22Rv1 (cell line): Measurements from ENCODE around the gene TXLNG.
"Not testable (repeated sequence)": the region's sequence is repeated elsewhere in the genome, so short reads cannot be mapped to it uniquely, and the experiment has no call there.

ENCODE experiments used
- H3K27ac ChIP-seq: fragments of 450-650 bp; 2 replicates; pipeline ENCODE4 v1.5.1; 2017
- CTCF ChIP-seq: fragments of 450-650 bp; IDR thresholded peaks from 2 replicates; pipeline ENCODE4 v1.5.1; 2017; ENCODE audit warnings: mild to moderate bottlenecking
- ZFX ChIP-seq: fragments of 450-650 bp; IDR thresholded peaks from 2 replicates; pipeline ENCODE4 v1.6.1; 2017; ENCODE audit warnings: antibody characterized with exemption, borderline replicate concordance

Gene TXLNG

GRCh38 chrX:16852617-16853179, 66.4 kb downstream of the TXLNG start:
- TF ChIP-seq ZFX (no peak), CTCF (no peak)
- no peak overlapping the region for H3K27ac ChIP-seq

GRCh38 chrX:16853537-16853936, 67.3 kb downstream of the TXLNG start:
- no peak overlapping the region for H3K27ac ChIP-seq
- no peak for TF ChIP-seq ZFX
- no peak for TF ChIP-seq CTCF

- TF ChIP-seq CTCF (no peak), ZFX (no peak)
- H3K27ac ChIP-seq, result no peak overlapping the region
Measured at GRCh38 chrX:16855363-16856075, 69.3 kb downstream of the TXLNG start.

- H3K27ac ChIP-seq, result not testable (repeated sequence)
Measured at GRCh38 chrX:16856076-16856404, 69.8 kb downstream of the TXLNG start.

- no peak overlapping the region for H3K27ac ChIP-seq
- TF ChIP-seq CTCF (no peak), ZFX (no peak)
Measured at GRCh38 chrX:16856744-16857143, 70.5 kb downstream of the TXLNG start.

- TF ChIP-seq CTCF, result no peak
- no peak for TF ChIP-seq ZFX
Measured at GRCh38 chrX:16862829-16863228, 76.6 kb downstream of the TXLNG start.

GRCh38 chrX:16867947-16868346, 81.7 kb downstream of the TXLNG start:
- no peak for TF ChIP-seq CTCF
- no peak for TF ChIP-seq ZFX
- no peak overlapping the region for H3K27ac ChIP-seq

More at GRCh38 chrX:16862829-16863228, 76.6 kb downstream of the TXLNG start:
- H3K27ac ChIP-seq, result no peak overlapping the region

GRCh38 chrX:16868920-16869319, 82.7 kb downstream of the TXLNG start:
- TF ChIP-seq ZFX, result no peak
- no peak for TF ChIP-seq CTCF
- peak overlapping the region; percentile 89 for H3K27ac ChIP-seq
